Measurements from ENCODE around the gene PCSK5. TPM values are rescaled to one million over a fixed set of nuclear protein-coding genes. Genes with fewer than 3 reads are reported as not detected.

Gene PCSK5
- total and polyA plus RNA-seq, 2 experiments from 2014 or later: 59.1 to 71.7 TPM

GRCh38 chr9:76127637-76128036 lies 237.2 kb downstream of the PCSK5 start:
- Histone ChIP-seq H3K79me2 (no peaks in the 10 kb centered on the region), H2AFZ (no peak overlapping the region), H3K9me3 (ENCODE audit: low read depth) (no peaks in the 10 kb centered on the region), H3K27me3 (no peaks in the 10 kb centered on the region), H3K4me2 (no peak overlapping the region), H3K36me3 (replicated peaks; ENCODE audit: insufficient read depth, low read depth) (no peaks in the 10 kb centered on the region), H4K20me1 (ENCODE audit: insufficient read depth, poor library complexity, severe bottlenecking) (no peaks in the 10 kb centered on the region), H3K27ac (no peak overlapping the region), H3K4me3 (no peak overlapping the region), H3K4me1 (ENCODE audit: insufficient read depth) (no peaks in the 10 kb centered on the region), H3K9me2 (replicated peaks; ENCODE audit: insufficient read depth) (no peaks in the 10 kb centered on the region)
- no peak for TF ChIP-seq CTCF (IDR thresholded peaks at IDR 0.05; ENCODE audit: poor library complexity)
- TF ChIP-seq EZH2phosphoT487 (IDR thresholded peaks at IDR 0.05; ENCODE audit: low read depth, severe bottlenecking, unreplicated experiment): no peak
- no peak for TF ChIP-seq EZH2 (IDR thresholded peaks at IDR 0.05; ENCODE audit: borderline replicate concordance)
- 98% methylated on average over 5 of the region's 5 CpGs for WGBS (ENCODE audit: low lambda C conversion rate, missing lambda C conversion rate)
- no peak for DNase-seq (ENCODE audit: low spot score)

DNA sequence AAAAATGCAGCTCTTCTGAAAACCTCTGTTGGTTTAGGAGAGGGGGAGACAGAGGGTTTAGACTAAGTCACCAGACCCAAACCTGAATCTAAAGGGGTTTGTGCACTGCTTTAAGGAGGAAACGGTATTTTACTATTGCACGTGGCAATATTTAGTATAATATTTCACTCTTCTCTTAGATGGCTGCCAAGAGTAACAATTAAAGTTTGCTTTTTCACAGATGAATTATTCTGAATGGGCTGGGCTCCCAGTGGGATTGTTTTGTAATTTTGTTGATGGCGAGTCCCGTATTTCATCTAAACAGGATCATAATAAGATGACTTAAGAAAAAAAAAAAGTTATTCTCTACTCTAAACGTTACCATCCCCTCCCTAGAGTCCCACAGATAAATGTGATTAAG lies 245.4 kb downstream of the PCSK5 start:
- H3K79me2 ChIP-seq: no peaks in the 10 kb centered on the region
- no peak overlapping the region for H3K4me2 ChIP-seq
- no peaks in the 10 kb centered on the region for H3K36me3 ChIP-seq (replicated peaks; ENCODE audit: insufficient read depth, low read depth)
- no peaks in the 10 kb centered on the region for H4K20me1 ChIP-seq (ENCODE audit: insufficient read depth, poor library complexity, severe bottlenecking)
- no peak for DNase-seq (ENCODE audit: low spot score)
- no peak overlapping the region for H3K4me3 ChIP-seq
- no peak overlapping the region for H2AFZ ChIP-seq
- H3K9me3 ChIP-seq (ENCODE audit: low read depth): no peaks in the 10 kb centered on the region
- WGBS (ENCODE audit: low lambda C conversion rate, missing lambda C conversion rate): 72% methylated on average over 5 of the region's 5 CpGs
- H3K9me2 ChIP-seq (replicated peaks; ENCODE audit: insufficient read depth): no peaks in the 10 kb centered on the region
- H3K27ac ChIP-seq: no peak overlapping the region
- TF ChIP-seq CTCF (IDR thresholded peaks at IDR 0.05; ENCODE audit: poor library complexity): no peak
- no peak for TF ChIP-seq EZH2 (IDR thresholded peaks at IDR 0.05; ENCODE audit: borderline replicate concordance)
- H3K4me1 ChIP-seq (ENCODE audit: insufficient read depth): no peaks in the 10 kb centered on the region
- H3K27me3 ChIP-seq: no peaks in the 10 kb centered on the region

GRCh38 chr9:76136986-76137385 lies 246.5 kb downstream of the PCSK5 start:
- Histone ChIP-seq H2AFZ (no peak overlapping the region), H3K4me1 (ENCODE audit: insufficient read depth) (no peaks in the 10 kb centered on the region), H3K4me2 (no peak overlapping the region), H3K9me3 (ENCODE audit: low read depth) (no peaks in the 10 kb centered on the region), H3K4me3 (no peak overlapping the region), H3K27ac (peak overlapping the region; percentile 25), H3K36me3 (replicated peaks; ENCODE audit: insufficient read depth, low read depth) (no peaks in the 10 kb centered on the region), H3K9me2 (replicated peaks; ENCODE audit: insufficient read depth) (no peaks in the 10 kb centered on the region), H4K20me1 (ENCODE audit: insufficient read depth, poor library complexity, severe bottlenecking) (no peaks in the 10 kb centered on the region), H3K27me3 (no peaks in the 10 kb centered on the region), H3K79me2 (no peaks in the 10 kb centered on the region)
- DNase-seq (ENCODE audit: low spot score): peak; percentile 38
- 19% methylated on average over 1 of the region's 1 CpG for WGBS (ENCODE audit: low lambda C conversion rate, missing lambda C conversion rate)
- TF ChIP-seq EZH2phosphoT487 (IDR thresholded peaks at IDR 0.05; ENCODE audit: low read depth, severe bottlenecking, unreplicated experiment) (no peak), EZH2 (IDR thresholded peaks at IDR 0.05; ENCODE audit: borderline replicate concordance) (no peak), CTCF (IDR thresholded peaks at IDR 0.05; ENCODE audit: poor library complexity) (no peak)

DNA sequence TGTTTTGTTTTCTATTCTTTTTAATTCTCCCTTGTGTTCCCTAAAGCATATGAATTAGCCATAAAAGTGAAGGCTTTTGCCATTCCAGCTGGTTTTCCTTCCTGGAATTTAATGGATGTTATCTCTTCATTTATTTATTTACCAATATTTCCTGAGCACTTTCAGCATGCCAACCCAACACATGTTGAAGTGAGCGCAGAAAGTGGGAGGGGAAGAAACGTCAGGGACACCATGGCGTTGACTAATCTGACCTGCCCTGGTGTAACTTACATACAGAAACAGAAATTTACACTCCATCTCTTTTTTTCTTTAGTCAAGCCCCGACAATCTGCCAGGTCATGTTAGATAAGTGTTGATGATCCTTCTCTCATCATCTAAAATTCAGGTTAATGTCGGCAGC lies 247.5 kb downstream of the PCSK5 start:
- Histone ChIP-seq H3K4me1 (ENCODE audit: insufficient read depth) (no peaks in the 10 kb centered on the region), H3K4me2 (no peak overlapping the region), H3K9me3 (ENCODE audit: low read depth) (no peaks in the 10 kb centered on the region), H3K79me2 (no peaks in the 10 kb centered on the region), H3K27me3 (no peaks in the 10 kb centered on the region), H3K27ac (no peak overlapping the region), H4K20me1 (ENCODE audit: insufficient read depth, poor library complexity, severe bottlenecking) (no peaks in the 10 kb centered on the region), H3K36me3 (replicated peaks; ENCODE audit: insufficient read depth, low read depth) (no peaks in the 10 kb centered on the region), H3K9me2 (replicated peaks; ENCODE audit: insufficient read depth) (no peaks in the 10 kb centered on the region), H3K4me3 (no peak overlapping the region), H2AFZ (no peak overlapping the region)
- WGBS (ENCODE audit: low lambda C conversion rate, missing lambda C conversion rate): 79% methylated on average over 5 of the region's 5 CpGs
- TF ChIP-seq EZH2phosphoT487 (IDR thresholded peaks at IDR 0.05; ENCODE audit: low read depth, severe bottlenecking, unreplicated experiment) (no peak), EZH2 (IDR thresholded peaks at IDR 0.05; ENCODE audit: borderline replicate concordance) (no peak), CTCF (IDR thresholded peaks at IDR 0.05; ENCODE audit: poor library complexity) (no peak)
- DNase-seq (ENCODE audit: low spot score): no peak
